WTC11 (cell line): Measurements from ENCODE around the gene POLDIP2. TPM values are rescaled to one million over a fixed set of nuclear protein-coding genes. Genes with fewer than 3 reads are reported as not detected.

Experiments
- ATAC-seq: fragments of 200-7000 bp; cut with Tn5 transposase; 2 replicates; pipeline ENCODE4 v1.10.0; 2021; ENCODE audit warnings: mild to moderate bottlenecking, moderate library complexity
- CTCF ChIA-PET: fragments of 300-600 bp; sonication (Branson Sonifier 250); formaldehyde crosslinking; loops from one replicate; lab custom pipeline; 2021; ENCODE audit warnings: antibody characterized with exemption; lab: Charles Lee
- POLR2A ChIA-PET: fragments of 350-600 bp; sonication (Branson Sonifier 250); formaldehyde crosslinking; loops from one replicate; lab custom pipeline; 2021; ENCODE audit warnings: antibody characterized with exemption; lab: Charles Lee
- DNase-seq: peaks from one replicate; pipeline ENCODE4 v3.0.0; 2021; ENCODE audit warnings: low spot score
- H3K27ac Mint-ChIP-seq: 2 replicates; pipeline ENCODE4 v1.8.0; 2021; ENCODE audit warnings: mixed read lengths
- H3K27me3 Mint-ChIP-seq: 2 replicates; pipeline ENCODE4 v1.8.0; 2021; ENCODE audit warnings: low read depth, mild to moderate bottlenecking, moderate library complexity, mixed read lengths
- H3K36me3 Mint-ChIP-seq: 2 replicates; pipeline ENCODE4 v1.8.0; 2021; ENCODE audit warnings: mixed read lengths
- H3K4me1 Mint-ChIP-seq: 2 replicates; pipeline ENCODE4 v1.8.0; 2022; ENCODE audit warnings: mixed read lengths
- H3K4me3 Mint-ChIP-seq: 2 replicates; pipeline ENCODE4 v1.8.0; 2021; ENCODE audit warnings: mild to moderate bottlenecking, moderate library complexity, mixed read lengths
- H3K9me3 Mint-ChIP-seq: 2 replicates; pipeline ENCODE4 v1.8.0; 2021; ENCODE audit warnings: mixed read lengths
- E2F4 ChIP-seq: sonication (generic); formaldehyde crosslinking; IDR thresholded peaks from 2 replicates; pipeline ENCODE4 v1.8.1; 2022; ENCODE audit warnings: low read depth, mild to moderate bottlenecking, moderate library complexity, missing genetic modification reagents, borderline replicate concordance
- ELF4 ChIP-seq: sonication (generic); formaldehyde crosslinking; IDR thresholded peaks from 2 replicates; pipeline ENCODE4 v1.8.1; 2022; ENCODE audit warnings: low read depth, mild to moderate bottlenecking, moderate library complexity, missing genetic modification reagents
- HMGA2 ChIP-seq: fragments of 250-450 bp; sonication (Bioruptor Pico); IDR thresholded peaks from 2 replicates; pipeline ENCODE4 v1.4.0; 2021; ENCODE audit warnings: mild to moderate bottlenecking, moderate library complexity
- IRF2 ChIP-seq: sonication (generic); formaldehyde crosslinking; IDR thresholded peaks from 2 replicates; pipeline ENCODE4 v1.8.0; 2022; ENCODE audit warnings: low read depth, missing genetic modification reagents, borderline replicate concordance
- NFATC4 ChIP-seq: fragments of 250-450 bp; sonication (Bioruptor Pico); IDR thresholded peaks from 2 replicates; pipeline ENCODE4 v1.9.0; 2021; ENCODE audit warnings: mild to moderate bottlenecking
- PREB ChIP-seq: sonication (generic); formaldehyde crosslinking; IDR thresholded peaks from 2 replicates; pipeline ENCODE4 v1.8.1; 2022; ENCODE audit warnings: mild to moderate bottlenecking, missing genetic modification reagents, moderate library complexity, borderline replicate concordance
- PRRX2 ChIP-seq: fragments of 250-450 bp; sonication (Bioruptor Pico); IDR thresholded peaks from 2 replicates; pipeline ENCODE4 v1.8.0; 2021; ENCODE audit warnings: mild to moderate bottlenecking
- SMAD3 ChIP-seq: sonication (generic); formaldehyde crosslinking; IDR thresholded peaks from 2 replicates; pipeline ENCODE4 v1.8.0; 2022; ENCODE audit warnings: missing genetic modification reagents, mild to moderate bottlenecking, borderline replicate concordance
- STAT6 ChIP-seq: sonication (generic); formaldehyde crosslinking; conservative IDR thresholded peaks from 2 replicates; pipeline ENCODE4 v1.8.1; 2023; ENCODE audit warnings: mild to moderate bottlenecking, low read depth, missing genetic modification reagents, moderate library complexity
- TCF7 ChIP-seq: sonication (generic); formaldehyde crosslinking; IDR thresholded peaks from 2 replicates; pipeline ENCODE4 v1.8.0; 2022; ENCODE audit warnings: mild to moderate bottlenecking, low read depth, missing genetic modification reagents, moderate library complexity
- ZBTB43 ChIP-seq: sonication (generic); formaldehyde crosslinking; IDR thresholded peaks from 2 replicates; pipeline ENCODE4 v1.8.1; 2023; ENCODE audit warnings: mild to moderate bottlenecking, missing genetic modification reagents
- ZNF219 ChIP-seq: sonication (generic); formaldehyde crosslinking; IDR thresholded peaks from 2 replicates; pipeline ENCODE4 v1.8.0; 2023; ENCODE audit warnings: missing genetic modification reagents, mild to moderate bottlenecking, borderline replicate concordance
- total RNA-seq: library from RNA; stranded (reverse); gene quantifications from 3 replicates; pipeline ENCODE4 v1.2.3, GENCODE V29; 2021
- TF ChIP-seq, protein P1 (sequence below): sonication (generic); formaldehyde crosslinking; IDR thresholded peaks from 2 replicates; pipeline ENCODE4 v1.8.1; 2023; ENCODE audit warnings: mild to moderate bottlenecking, missing genetic modification reagents
- TF ChIP-seq, protein P2 (sequence below): sonication (generic); formaldehyde crosslinking; IDR thresholded peaks from 2 replicates; pipeline ENCODE4 v1.8.0; 2022; ENCODE audit warnings: mild to moderate bottlenecking, missing genetic modification reagents
- TF ChIP-seq, protein P3 (sequence below): sonication (generic); formaldehyde crosslinking; IDR thresholded peaks from 2 replicates; pipeline ENCODE4 v1.8.1; 2022; ENCODE audit warnings: missing genetic modification reagents, borderline replicate concordance
- TF ChIP-seq, protein P4 (sequence below): sonication (generic); formaldehyde crosslinking; IDR thresholded peaks from 2 replicates; pipeline ENCODE4 v1.8.0; 2023; ENCODE audit warnings: mild to moderate bottlenecking, missing genetic modification reagents

Gene POLDIP2
- total RNA-seq, 1 experiment from 2014 or later = 85.4 TPM

DNA sequence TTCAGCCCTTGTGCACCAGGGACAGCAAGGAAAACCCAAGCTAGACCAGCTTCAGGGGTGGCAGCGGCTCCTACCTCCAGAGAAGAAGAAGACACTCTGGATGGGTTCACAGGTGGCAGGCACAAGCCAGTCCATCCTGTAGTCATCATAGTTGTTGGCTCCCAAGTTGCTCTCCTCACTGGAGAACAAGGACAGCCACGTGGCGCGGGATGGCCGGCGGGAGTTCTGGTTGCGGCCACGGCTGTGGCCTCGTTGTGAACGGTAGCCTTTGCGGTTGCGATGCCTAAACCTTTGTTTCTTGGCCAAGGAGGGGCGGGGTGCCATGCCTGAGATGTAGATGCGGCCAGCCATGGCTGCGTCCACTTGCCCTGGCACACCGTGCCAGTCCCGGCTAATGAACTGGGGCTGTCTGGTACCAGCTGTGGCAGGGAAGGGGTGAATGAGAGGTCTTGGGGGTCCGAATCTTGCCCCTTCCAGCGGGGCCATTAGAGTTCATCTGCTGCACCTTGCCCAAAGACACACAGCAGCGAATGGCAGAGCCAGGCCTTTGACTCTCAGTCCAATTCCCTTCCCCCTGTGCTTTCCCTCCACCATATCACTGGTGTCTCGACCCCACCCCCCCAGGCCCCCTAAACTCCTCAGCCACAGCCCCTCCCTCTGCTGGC is 10.4 kb upstream of the POLDIP2 start (continued):
- TF ChIP-seq, protein P1, sequence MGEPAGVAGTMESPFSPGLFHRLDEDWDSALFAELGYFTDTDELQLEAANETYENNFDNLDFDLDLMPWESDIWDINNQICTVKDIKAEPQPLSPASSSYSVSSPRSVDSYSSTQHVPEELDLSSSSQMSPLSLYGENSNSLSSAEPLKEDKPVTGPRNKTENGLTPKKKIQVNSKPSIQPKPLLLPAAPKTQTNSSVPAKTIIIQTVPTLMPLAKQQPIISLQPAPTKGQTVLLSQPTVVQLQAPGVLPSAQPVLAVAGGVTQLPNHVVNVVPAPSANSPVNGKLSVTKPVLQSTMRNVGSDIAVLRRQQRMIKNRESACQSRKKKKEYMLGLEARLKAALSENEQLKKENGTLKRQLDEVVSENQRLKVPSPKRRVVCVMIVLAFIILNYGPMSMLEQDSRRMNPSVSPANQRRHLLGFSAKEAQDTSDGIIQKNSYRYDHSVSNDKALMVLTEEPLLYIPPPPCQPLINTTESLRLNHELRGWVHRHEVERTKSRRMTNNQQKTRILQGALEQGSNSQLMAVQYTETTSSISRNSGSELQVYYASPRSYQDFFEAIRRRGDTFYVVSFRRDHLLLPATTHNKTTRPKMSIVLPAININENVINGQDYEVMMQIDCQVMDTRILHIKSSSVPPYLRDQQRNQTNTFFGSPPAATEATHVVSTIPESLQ (CRISPR knock-in tag) = no peak
- no peak for TF ChIP-seq PRRX2 (CRISPR knock-in tag)
- no peak for TF ChIP-seq IRF2 (CRISPR knock-in tag)

DNA sequence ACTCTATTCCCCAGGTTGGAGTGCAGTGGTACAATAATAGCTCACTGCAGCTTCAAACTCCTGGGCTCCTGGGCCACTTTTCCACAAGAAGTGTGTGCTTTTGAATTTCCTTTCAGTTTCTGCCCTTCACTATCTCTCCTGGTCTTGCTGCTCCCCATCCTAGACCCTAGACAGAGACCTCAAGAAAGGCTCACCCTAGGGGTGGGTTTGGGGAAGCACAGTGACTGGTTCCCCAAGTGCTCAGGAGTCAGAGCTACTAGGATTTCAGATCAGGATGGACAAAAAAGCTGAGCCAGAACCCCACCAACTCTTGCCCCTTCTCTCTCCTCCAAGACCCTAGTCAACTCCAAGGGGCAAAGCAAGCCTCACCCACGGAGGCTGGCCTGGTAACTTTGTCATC is 9.3 kb upstream of the POLDIP2 start:
- DNase-seq (no peak), ATAC-seq (no peak)
- TF ChIP-seq ELF4 = no peak
- TF ChIP-seq PREB (CRISPR knock-in tag) = no peak
- no peak for TF ChIP-seq NFATC4
- TF ChIP-seq HMGA2 (CRISPR knock-in tag) = no peak
- TF ChIP-seq PRRX2 (CRISPR knock-in tag) = no peak
- TF ChIP-seq ZBTB43 = no peak
- TF ChIP-seq, protein P2, sequence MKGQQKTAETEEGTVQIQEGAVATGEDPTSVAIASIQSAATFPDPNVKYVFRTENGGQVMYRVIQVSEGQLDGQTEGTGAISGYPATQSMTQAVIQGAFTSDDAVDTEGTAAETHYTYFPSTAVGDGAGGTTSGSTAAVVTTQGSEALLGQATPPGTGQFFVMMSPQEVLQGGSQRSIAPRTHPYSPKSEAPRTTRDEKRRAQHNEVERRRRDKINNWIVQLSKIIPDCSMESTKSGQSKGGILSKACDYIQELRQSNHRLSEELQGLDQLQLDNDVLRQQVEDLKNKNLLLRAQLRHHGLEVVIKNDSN (CRISPR knock-in tag) = no peak
- TF ChIP-seq, protein P3, sequence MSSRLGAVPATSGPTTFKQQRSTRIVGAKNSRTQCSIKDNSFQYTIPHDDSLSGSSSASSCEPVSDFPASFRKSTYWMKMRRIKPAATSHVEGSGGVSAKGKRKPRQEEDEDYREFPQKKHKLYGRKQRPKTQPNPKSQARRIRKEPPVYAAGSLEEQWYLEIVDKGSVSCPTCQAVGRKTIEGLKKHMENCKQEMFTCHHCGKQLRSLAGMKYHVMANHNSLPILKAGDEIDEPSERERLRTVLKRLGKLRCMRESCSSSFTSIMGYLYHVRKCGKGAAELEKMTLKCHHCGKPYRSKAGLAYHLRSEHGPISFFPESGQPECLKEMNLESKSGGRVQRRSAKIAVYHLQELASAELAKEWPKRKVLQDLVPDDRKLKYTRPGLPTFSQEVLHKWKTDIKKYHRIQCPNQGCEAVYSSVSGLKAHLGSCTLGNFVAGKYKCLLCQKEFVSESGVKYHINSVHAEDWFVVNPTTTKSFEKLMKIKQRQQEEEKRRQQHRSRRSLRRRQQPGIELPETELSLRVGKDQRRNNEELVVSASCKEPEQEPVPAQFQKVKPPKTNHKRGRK = no peak
- TF ChIP-seq E2F4 = no peak
- TF ChIP-seq ZNF219 = no peak
- TF ChIP-seq, protein P4, sequence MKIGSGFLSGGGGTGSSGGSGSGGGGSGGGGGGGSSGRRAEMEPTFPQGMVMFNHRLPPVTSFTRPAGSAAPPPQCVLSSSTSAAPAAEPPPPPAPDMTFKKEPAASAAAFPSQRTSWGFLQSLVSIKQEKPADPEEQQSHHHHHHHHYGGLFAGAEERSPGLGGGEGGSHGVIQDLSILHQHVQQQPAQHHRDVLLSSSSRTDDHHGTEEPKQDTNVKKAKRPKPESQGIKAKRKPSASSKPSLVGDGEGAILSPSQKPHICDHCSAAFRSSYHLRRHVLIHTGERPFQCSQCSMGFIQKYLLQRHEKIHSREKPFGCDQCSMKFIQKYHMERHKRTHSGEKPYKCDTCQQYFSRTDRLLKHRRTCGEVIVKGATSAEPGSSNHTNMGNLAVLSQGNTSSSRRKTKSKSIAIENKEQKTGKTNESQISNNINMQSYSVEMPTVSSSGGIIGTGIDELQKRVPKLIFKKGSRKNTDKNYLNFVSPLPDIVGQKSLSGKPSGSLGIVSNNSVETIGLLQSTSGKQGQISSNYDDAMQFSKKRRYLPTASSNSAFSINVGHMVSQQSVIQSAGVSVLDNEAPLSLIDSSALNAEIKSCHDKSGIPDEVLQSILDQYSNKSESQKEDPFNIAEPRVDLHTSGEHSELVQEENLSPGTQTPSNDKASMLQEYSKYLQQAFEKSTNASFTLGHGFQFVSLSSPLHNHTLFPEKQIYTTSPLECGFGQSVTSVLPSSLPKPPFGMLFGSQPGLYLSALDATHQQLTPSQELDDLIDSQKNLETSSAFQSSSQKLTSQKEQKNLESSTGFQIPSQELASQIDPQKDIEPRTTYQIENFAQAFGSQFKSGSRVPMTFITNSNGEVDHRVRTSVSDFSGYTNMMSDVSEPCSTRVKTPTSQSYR (CRISPR knock-in tag) = no peak
- no peak for TF ChIP-seq STAT6
- TF ChIP-seq TCF7 (CRISPR knock-in tag) = no peak
- TF ChIP-seq SMAD3 (CRISPR knock-in tag) = no peak
- no peak overlapping the region for H3K4me3 Mint-ChIP-seq
- H3K4me1 Mint-ChIP-seq = peaks cover 15% of the 10 kb centered on the region
- CTCF ChIA-PET = interaction anchor here (0.6 to 2.5 kb wide), 9 partner anchors 9 to 133 kb away, joined by 3 to 16 read pairs (median 4); partner anchors contain the start of gene POLDIP2
- POLR2A ChIA-PET = interaction anchor here (1.3 kb wide), 1 partner anchor 9 kb away, joined by 12 read pairs; the partner anchor contains the start of gene POLDIP2
- peaks cover 5% of the 10 kb centered on the region; the same call in 1 of the 2 replicates for H3K27me3 Mint-ChIP-seq
- 0 out of 2 replicates have a peak, but pooled peaks cover 3% of the 10 kb centered on the region for H3K36me3 Mint-ChIP-seq
- H3K9me3 Mint-ChIP-seq = no peaks in the 10 kb centered on the region
- no peak overlapping the region for H3K27ac Mint-ChIP-seq
